Thyroid gland (tissue), 4 donors: Measurements from ENCODE around the gene SH2D6.

ENCODE experiments used
- CTCF ChIP-seq, 6 experiments: fragments of 200-600 bp in 3 of 6; fragments of 450-650 bp in 3 of 6; sonication (generic) in 3 of 6; IDR thresholded peaks; one replicate each; pipeline ENCODE4 v1.5.1; 2016 to 2019; ENCODE audit warnings: antibody characterized with exemption in 6 of 6, mild to moderate bottlenecking in 2 of 6, inconsistent platforms in 1 of 6, moderate library complexity in 1 of 6
- POLR2A ChIP-seq, 2 donors: fragments of 450-650 bp; IDR thresholded peaks; one replicate each; pipeline ENCODE4 v1.6.1; 2017; ENCODE audit warnings: antibody characterized with exemption in 2 of 2, mild to moderate bottlenecking in 2 of 2, moderate library complexity in 1 of 2

- no peak for TF ChIP-seq CTCF (IDR thresholded peaks at IDR 0.05)
- TF ChIP-seq POLR2A (IDR thresholded peaks at IDR 0.05), result no peak
Measured at GRCh38 chr2:85388878-85389538, 29.5 kb upstream of the SH2D6 start.
